ENCODE measurements around the gene BRD3.

DNA sequence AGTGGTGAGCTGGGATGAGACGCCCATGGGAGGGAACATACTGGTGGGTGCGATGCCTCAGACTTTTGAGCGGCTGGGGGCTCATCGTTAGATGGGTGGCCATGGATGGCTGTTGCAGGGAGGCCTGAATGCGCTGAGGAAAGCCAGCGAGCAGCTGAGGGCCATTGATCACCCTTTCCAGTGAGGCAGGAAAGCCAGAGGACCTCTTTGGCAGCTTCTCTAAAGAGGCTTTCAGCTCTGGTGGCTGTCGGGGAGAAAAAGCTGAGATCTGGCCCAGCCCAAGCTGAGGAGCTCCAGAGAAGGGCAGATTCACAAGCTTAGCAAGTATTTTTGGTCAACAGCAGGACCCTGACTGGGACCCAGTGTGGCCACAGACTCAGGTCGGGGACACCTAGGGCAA lies 62.4 kb downstream of the BRD3 start:
- TF ChIP-seq CTCF (IDR thresholded peaks at IDR 0.05) (no peak), POLR2A (IDR thresholded peaks at IDR 0.05) (no peak)

Data from testis (tissue), 2 donors.